Measurements from ENCODE around the gene TENM4. TPM values are rescaled to one million over a fixed set of nuclear protein-coding genes. Genes with fewer than 3 reads are reported as not detected.

Gene TENM4
- total RNA-seq, 1 experiment from 2014 or later, result 0.39 TPM

GRCh38 chr11:79447038-79447786, 6.4 kb upstream of the TENM4 start:
- no peaks in the 10 kb centered on the region for H3K36me3 ChIP-seq (ENCODE audit: control insufficient read depth, insufficient read depth, low read length)
- no peak overlapping the region for H3K27ac ChIP-seq (ENCODE audit: low read length)
- no TSS peak for BruUV-seq (replicated peaks)
- no peak for ATAC-seq
- no peak overlapping the region for H3K4me3 ChIP-seq (ENCODE audit: low read depth in 2 of 2, low read length in 2 of 2)
- TF ChIP-seq POLR2AphosphoS5 (IDR thresholded peaks at IDR 0.05; ENCODE audit: low read depth, low read length) (no peak), CTCF (IDR thresholded peaks at IDR 0.05) (no peak), TCF7L2 (IDR thresholded peaks at IDR 0.05; ENCODE audit: low read depth, low read length) (no peak), SIN3A (IDR thresholded peaks at IDR 0.05; ENCODE audit: borderline replicate concordance, insufficient read depth, low read depth, low read length) (no peak), REST (IDR thresholded peaks at IDR 0.05; ENCODE audit: insufficient read depth in 1 of 2, low read depth in 2 of 2, low read length in 1 of 2) (no peak)
- H3K27me3 ChIP-seq (ENCODE audit: control insufficient read depth, insufficient read depth, low read length), result peaks cover 32% of the 10 kb centered on the region
- no peaks in the 10 kb centered on the region for H3K4me1 ChIP-seq (ENCODE audit: control insufficient read depth, insufficient read depth, low read length)
- in situ Hi-C loops (cut with HindIII; ENCODE audit: low pct_unique_long_range_greater_than_20kb, low sequenced_read_pairs), result no loop called here
- ChIA-PET CTCF (no interaction called here), POLR2A (no interaction called here)
- H3K9me3 ChIP-seq (ENCODE audit: control insufficient read depth, insufficient read depth, low read depth, low read length), result no peaks in the 10 kb centered on the region
- intact Hi-C loops (cut with micrococcal nuclease; ENCODE audit: unreplicated experiment), result no loop called here
- no peak for DNase-seq (ENCODE audit: low read depth, low spot score)

- H3K4me3 ChIP-seq (ENCODE audit: low read depth in 2 of 2, low read length in 2 of 2), result no peak overlapping the region
- H3K27ac ChIP-seq (ENCODE audit: low read length), result no peak overlapping the region
- POLR2A ChIA-PET, result no interaction called here
- in situ Hi-C loops (cut with HindIII; ENCODE audit: low pct_unique_long_range_greater_than_20kb, low sequenced_read_pairs), result no loop called here
- no peak for TF ChIP-seq TCF7L2 (IDR thresholded peaks at IDR 0.05; ENCODE audit: low read depth, low read length)
- no peak for TF ChIP-seq REST (IDR thresholded peaks at IDR 0.05; ENCODE audit: insufficient read depth in 1 of 2, low read depth in 2 of 2, low read length in 1 of 2)
- no peak for TF ChIP-seq CTCF (IDR thresholded peaks at IDR 0.05)
- no peak for TF ChIP-seq POLR2AphosphoS5 (IDR thresholded peaks at IDR 0.05; ENCODE audit: low read depth, low read length)
- no peak for TF ChIP-seq SIN3A (IDR thresholded peaks at IDR 0.05; ENCODE audit: borderline replicate concordance, insufficient read depth, low read depth, low read length)
- intact Hi-C loops (cut with micrococcal nuclease; ENCODE audit: unreplicated experiment), result no loop called here
- no TSS peak for BruUV-seq (replicated peaks)
- no peak for DNase-seq (ENCODE audit: low read depth, low spot score)
- H3K27me3 ChIP-seq (ENCODE audit: control insufficient read depth, insufficient read depth, low read length), result peaks cover 40% of the 10 kb centered on the region
- ATAC-seq, result no peak
- H3K4me1 ChIP-seq (ENCODE audit: control insufficient read depth, insufficient read depth, low read length), result no peaks in the 10 kb centered on the region; the same call in 1 of the 2 replicates
- CTCF ChIA-PET, result no interaction called here
- H3K9me3 ChIP-seq (ENCODE audit: control insufficient read depth, insufficient read depth, low read depth, low read length), result no peaks in the 10 kb centered on the region
- no peaks in the 10 kb centered on the region for H3K36me3 ChIP-seq (ENCODE audit: control insufficient read depth, insufficient read depth, low read length)
These were observed 4.1 kb upstream of the TENM4 start for GRCh38 chr11:79444923-79445322.
